B cell (primary cell): ENCODE measurements around the gene BAAT. TPM values are rescaled to one million over a fixed set of nuclear protein-coding genes. Genes with fewer than 3 reads are reported as not detected.

Source experiments
- ATAC-seq: fragments of 200-7000 bp; cut with Tn5 transposase; one replicate; pipeline ENCODE4 v1.10.0; 2021; ENCODE audit warnings: low read depth, mild to moderate bottlenecking, moderate number of reproducible peaks, moderate library complexity
- CTCF ChIA-PET: fragments of 350-600 bp; sonication (Branson Sonifier 250); formaldehyde crosslinking; loops from one replicate; lab custom pipeline; 2021; ENCODE audit warnings: antibody characterized with exemption, inconsistent platforms; lab: Charles Lee
- POLR2A ChIA-PET: fragments of 350-600 bp; sonication (Branson Sonifier 250); formaldehyde crosslinking; loops from one replicate; lab custom pipeline; 2021; ENCODE audit warnings: antibody characterized with exemption; lab: Charles Lee
- DNase-seq: peaks from one replicate; pipeline ENCODE4 v3.0.0; 2013
- H2AFZ ChIP-seq: 2 replicates; pipeline ENCODE4 v1.6.1; 2012; ENCODE audit warnings: mild to moderate bottlenecking, low read depth, low read length; ENCODE audit not compliant: insufficient read depth, poor library complexity, severe bottlenecking
- H3K27ac ChIP-seq, 2 donors: 1 replicate in 1 of 2; 2 replicates in 1 of 2; pipeline ENCODE4 v1.5.1; 2012 to 2013; ENCODE audit warnings: low read length in 2 of 2, mild to moderate bottlenecking in 2 of 2, moderate library complexity in 1 of 2
- H3K27me3 ChIP-seq, 4 experiments: fragments of 200-600 bp in 1 of 4; sonication (generic) in 1 of 4; replicated peaks in 1 of 4; 1 replicate in 2 of 4; 2 replicates in 2 of 4; pipeline versions ENCODE4 v1.6.1 to v1.7.0; 2013 to 2016; ENCODE audit warnings: low read length in 3 of 4, mild to moderate bottlenecking in 2 of 4, mixed read lengths in 1 of 4, moderate library complexity in 1 of 4; ENCODE audit not compliant: insufficient read depth in 4 of 4, control insufficient read depth in 3 of 4; ENCODE audit errors: control extremely low read depth in 1 of 4
- H3K36me3 ChIP-seq, 2 experiments: replicated peaks in 1 of 2; 1 replicate in 1 of 2; 2 replicates in 1 of 2; pipeline versions ENCODE4 v1.6.1 to v1.7.1; 2013; ENCODE audit warnings: low read length in 1 of 2; ENCODE audit not compliant: insufficient read depth in 2 of 2, control insufficient read depth in 1 of 2; ENCODE audit errors: control extremely low read depth in 1 of 2, extremely low read depth in 1 of 2
- H3K4me1 ChIP-seq, 2 donors: fragments of 200-600 bp in 1 of 2; sonication (generic) in 1 of 2; 1 replicate in 1 of 2; 2 replicates in 1 of 2; pipeline versions ENCODE4 v1.5.1 to v1.6.1; 2013 to 2017; ENCODE audit warnings: low read length in 2 of 2; ENCODE audit not compliant: control insufficient read depth in 2 of 2, insufficient read depth in 2 of 2
- H3K4me2 ChIP-seq: replicated peaks from 2 replicates; pipeline ENCODE3; 2012; ENCODE audit warnings: mild to moderate bottlenecking, low read depth, low read length; ENCODE audit not compliant: poor library complexity, severe bottlenecking
- H3K4me3 ChIP-seq, 5 experiments: fragments of 200-600 bp in 1 of 5; sonication (generic) in 1 of 5; 1 replicate in 3 of 5; 2 replicates in 2 of 5; pipeline versions ENCODE4 v1.5.1 to v1.7.0; 2011 to 2016; ENCODE audit warnings: low read length in 4 of 5, mild to moderate bottlenecking in 4 of 5, low read depth in 2 of 5, control low read depth in 1 of 5, moderate library complexity in 1 of 5; ENCODE audit not compliant: insufficient read depth in 1 of 5; ENCODE audit errors: control extremely low read depth in 1 of 5, extremely low read depth in 1 of 5
- H3K79me2 ChIP-seq: fragments of 200-600 bp; sonication (generic); one replicate; pipeline ENCODE4 v1.6.0; 2016; ENCODE audit warnings: low read length; ENCODE audit not compliant: control insufficient read depth, insufficient read depth
- H3K9ac ChIP-seq: fragments of 200-600 bp; sonication (generic); 2 replicates; pipeline ENCODE4 v1.6.1; 2017; ENCODE audit warnings: mild to moderate bottlenecking, low read length, moderate library complexity
- H3K9me3 ChIP-seq, 3 donors: one replicate each; pipeline versions ENCODE4 v1.6.1 to v1.7.1; 2013; ENCODE audit warnings: low read length in 2 of 3; ENCODE audit not compliant: control insufficient read depth in 2 of 3, insufficient read depth in 1 of 3; ENCODE audit errors: control extremely low read depth in 1 of 3
- H4K20me1 ChIP-seq: 2 replicates; pipeline ENCODE4 v1.6.0; 2012; ENCODE audit warnings: mild to moderate bottlenecking, low read length; ENCODE audit not compliant: insufficient read depth, control insufficient read depth, poor library complexity, severe bottlenecking
- H3K27ac Mint-ChIP-seq: one replicate; pipeline ENCODE4 v1.8.0; 2021; ENCODE audit warnings: mixed read lengths
- H3K27me3 Mint-ChIP-seq: one replicate; pipeline ENCODE4 v1.8.0; 2021; ENCODE audit warnings: mixed read lengths
- H3K4me1 Mint-ChIP-seq: one replicate; pipeline ENCODE4 v1.8.0; 2021; ENCODE audit warnings: mixed read lengths
- H3K4me3 Mint-ChIP-seq: one replicate; pipeline ENCODE4 v1.8.0; 2021; ENCODE audit warnings: mixed read lengths
- H3K9me3 Mint-ChIP-seq: one replicate; pipeline ENCODE4 v1.8.0; 2022; ENCODE audit warnings: mixed read lengths; ENCODE audit not compliant: insufficient read depth
- CTCF ChIP-seq: fragments of 200-600 bp; IDR thresholded peaks from one replicate; pipeline ENCODE4 v1.8.0; 2022; ENCODE audit warnings: antibody characterized with exemption, mild to moderate bottlenecking
- EZH2 ChIP-seq: IDR thresholded peaks from 2 replicates; pipeline ENCODE4 v1.6.1; 2012; ENCODE audit warnings: borderline replicate concordance, low read depth, mild to moderate bottlenecking, moderate library complexity, low read length; ENCODE audit not compliant: insufficient read depth, poor library complexity, severe bottlenecking
- WGBS: methylation state at CpG from one replicate; pipeline ENCODE4 v1.1.5; 2013; ENCODE audit warnings: missing lambda C conversion rate; ENCODE audit not compliant: insufficient coverage; 5-methylcytosine and 5-hydroxymethylcytosine counted together
- intact Hi-C: fragments of 100-400 bp; cut with micrococcal nuclease; formaldehyde crosslinking; loops from one replicate; pipeline ENCODE4 v1.10.0; 2022
- polyA plus RNA-seq: library from polyadenylated mRNA; depleted of rRNA; stranded (reverse); fragments of >200 nt; gene quantifications from 2 replicates; pipeline ENCODE4 v1.2.3, GENCODE V29; 2012
- total RNA-seq, 2 donors: library from RNA; stranded (reverse); fragments of 120-200 nt in 1 of 2; gene quantifications; 1 replicate in 1 of 2; 2 replicates in 1 of 2; pipeline versions ENCODE4 v1.2.3 to v1.2.4, GENCODE V29; 2013 to 2022

BAAT gene
- total and polyA plus RNA-seq, 2 donors (not counting 1 experiment from before 2014, with no cell fraction given), result 0.07 TPM; not detected in 1

GRCh38 chr9:101427957-101428655, 43.3 kb upstream of the BAAT start:
- POLR2A ChIA-PET, result no interaction called here

More at GRCh38 chr9:101427957-101428655, 43.3 kb upstream of the BAAT start:
- CTCF ChIA-PET, result interaction anchor here (1.0 to 1.5 kb wide), 2 partner anchors 16 to 21 kb away, joined by 3 to 4 read pairs; no protein-coding TSS in a partner anchor
- H3K4me1 Mint-ChIP-seq, result peaks cover 10% of the 10 kb centered on the region
- no peaks in the 10 kb centered on the region for H3K36me3 ChIP-seq
- H3K27me3 ChIP-seq, result peaks cover 0 to 3% (median 1%) of the 10 kb centered on the region in 4 experiments
- TF ChIP-seq CTCF, result no peak
- TF ChIP-seq EZH2, result no peak
- intact Hi-C loops, result no loop called here
- WGBS, result no CpG with 5 or more reads among the region's 3 CpGs
- H3K9me3 ChIP-seq, result no peaks in the 10 kb centered on the region
- H4K20me1 ChIP-seq, result no peaks in the 10 kb centered on the region
- H3K9ac ChIP-seq, result no peak overlapping the region
- no peak overlapping the region for H3K4me3 Mint-ChIP-seq
- peaks cover 6 to 9% of the 10 kb centered on the region in 2 donors for H3K4me1 ChIP-seq
- ATAC-seq (peak; percentile 54), DNase-seq (peak; percentile 41)
- H3K27me3 Mint-ChIP-seq, result peaks cover 4% of the 10 kb centered on the region
- no peak overlapping the region for H3K4me2 ChIP-seq
- no peak overlapping the region for H3K4me3 ChIP-seq
- peak overlapping the region; percentile 35 to 47 for H3K27ac ChIP-seq
- H3K79me2 ChIP-seq, result no peaks in the 10 kb centered on the region
- H2AFZ ChIP-seq, result no peak overlapping the region
- peak overlapping the region; percentile 73 for H3K27ac Mint-ChIP-seq
- H3K9me3 Mint-ChIP-seq, result no peaks in the 10 kb centered on the region
